K562 (cell line): ENCODE measurements around the gene CAMP. TPM values are rescaled to one million over a fixed set of nuclear protein-coding genes. Genes with fewer than 3 reads are reported as not detected.

Source experiments
- ATAC-seq: fragments of 200-7000 bp; cut with Tn5 transposase; 3 replicates; pipeline ENCODE4 v1.9.1; 2020; ENCODE audit warnings: moderate library complexity
- BruUV-seq: library from RNA; stranded (reverse); fragments of 400-500 nt; replicated peaks from 2 replicates; lab custom pipeline; 2021; lab: Mats Ljungman, UMichigan
- CTCF ChIA-PET: fragments of 300-600 bp; formaldehyde crosslinking; extraction: SDS; loops from one replicate; lab custom pipeline; 2021; ENCODE audit warnings: low intra/inter-chr PET ratio; lab: Yijun Ruan, JAX
- POLR2A ChIA-PET: fragments of 300-600, 350-650 bp; sonication (Branson Sonifier 250); formaldehyde crosslinking; extraction: SDS; loops from one replicate; lab custom pipeline; 2021; ENCODE audit warnings: antibody characterized with exemption, inconsistent platforms; lab: Yijun Ruan, JAX
- DNase-seq, 4 experiments: peaks; one replicate each; pipeline versions ENCODE4 v3.0.0 to v3.0.0-alpha.2; 2011 to 2018; ENCODE audit warnings: low spot score in 3 of 4, mixed read lengths in 3 of 4; ENCODE audit errors: extremely low read depth in 1 of 4
- FAIRE-seq: peaks from 2 replicates; lab custom pipeline; 2011; peaks lifted over from hg19 to GRCh38; lab: Jason Lieb, UNC
- H2AFZ ChIP-seq: 2 replicates; pipeline ENCODE4 v1.6.0; 2011; ENCODE audit warnings: low read depth, low read length, control low read depth, inconsistent platforms
- H3K27ac ChIP-seq: fragments of 200-600 bp; 3 replicates; pipeline ENCODE4 v1.8.0; 2011; ENCODE audit warnings: low read depth, mild to moderate bottlenecking, control low read depth, inconsistent platforms, low read length, moderate library complexity, mixed read lengths; ENCODE audit errors: extremely low read depth
- H3K27me3 ChIP-seq, 2 experiments: fragments of 300-600 bp in 1 of 2; 2 replicates in 1 of 2; 3 replicates in 1 of 2; pipeline versions ENCODE4 v1.6.0 to v1.8.0; 2011; ENCODE audit warnings: inconsistent platforms in 2 of 2, low read length in 2 of 2, mild to moderate bottlenecking in 1 of 2, mixed read lengths in 1 of 2, moderate library complexity in 1 of 2; ENCODE audit not compliant: control insufficient read depth in 2 of 2, insufficient read depth in 2 of 2
- H3K36me3 ChIP-seq: fragments of 300-600 bp; 3 replicates; pipeline ENCODE4 v1.8.0; 2011; ENCODE audit warnings: mild to moderate bottlenecking, low read length, inconsistent platforms; ENCODE audit not compliant: control insufficient read depth, insufficient read depth
- H3K4me1 ChIP-seq, 2 experiments: fragments of 200-600 bp in 1 of 2; replicated peaks in 1 of 2; 2 replicates in 1 of 2; 3 replicates in 1 of 2; pipeline versions ENCODE4 v1.5.1 to v1.8.0; 2011; ENCODE audit warnings: inconsistent platforms in 2 of 2, low read length in 2 of 2, mild to moderate bottlenecking in 1 of 2, mixed read lengths in 1 of 2, moderate library complexity in 1 of 2; ENCODE audit not compliant: control insufficient read depth in 2 of 2, insufficient read depth in 2 of 2
- H3K4me2 ChIP-seq: 2 replicates; pipeline ENCODE4 v1.6.1; 2011; ENCODE audit warnings: low read length, control low read depth, inconsistent platforms, mixed read lengths; ENCODE audit not compliant: insufficient read depth
- H3K4me3 ChIP-seq: fragments of 200-600 bp; sonication (generic), shearing (Covaris generic); 2 replicates; pipeline ENCODE4 v1.5.1; 2016; ENCODE audit warnings: control low read depth, inconsistent platforms
- H3K79me2 ChIP-seq: fragments of 200-600 bp; 3 replicates; pipeline ENCODE4 v1.8.0; 2011; ENCODE audit warnings: low read length, inconsistent platforms; ENCODE audit not compliant: control insufficient read depth, insufficient read depth
- H3K9ac ChIP-seq, 2 experiments: 2 replicates each; pipeline versions ENCODE4 v1.6.0 to v1.6.1; 2011; ENCODE audit warnings: low read depth in 2 of 2, low read length in 2 of 2, control low read depth in 1 of 2, inconsistent platforms in 1 of 2, mild to moderate bottlenecking in 1 of 2, mixed read lengths in 1 of 2; ENCODE audit not compliant: insufficient read depth in 1 of 2
- H3K9me1 ChIP-seq: one replicate; pipeline ENCODE4 v1.6.0; 2011; ENCODE audit warnings: inconsistent platforms, mild to moderate bottlenecking, low read length, moderate library complexity; ENCODE audit not compliant: control insufficient read depth, insufficient read depth
- H3K9me3 ChIP-seq: replicated peaks from 2 replicates; pipeline ENCODE4 v1.5.1; 2011; ENCODE audit warnings: low read depth, low read length, inconsistent platforms; ENCODE audit not compliant: control insufficient read depth, insufficient read depth
- H4K20me1 ChIP-seq: replicated peaks from 2 replicates; pipeline ENCODE4 v1.6.1; 2011; ENCODE audit warnings: low read length, inconsistent platforms, mixed read lengths; ENCODE audit not compliant: control insufficient read depth, insufficient read depth
- HNRNPK ChIP-seq: fragments of 200-400 bp; formaldehyde crosslinking; IDR thresholded peaks from one replicate; pipeline ENCODE4 v1.6.1; 2018; ENCODE audit warnings: mild to moderate bottlenecking, low read depth, low read length; ENCODE audit not compliant: poor library complexity, severe bottlenecking
- MEIS2 ChIP-seq: fragments of 450-650 bp; IDR thresholded peaks from 2 replicates; pipeline ENCODE4 v1.6.1; 2014; ENCODE audit warnings: mild to moderate bottlenecking; ENCODE audit not compliant: partially characterized antibody
- NFE2L1 ChIP-seq: fragments of 450-650 bp; IDR thresholded peaks from 2 replicates; pipeline ENCODE4 v1.6.1; 2016; ENCODE audit warnings: missing genetic modification characterization, low read depth, mild to moderate bottlenecking, missing compliant biosample characterization, moderate library complexity, borderline replicate concordance
- SREBF2 ChIP-seq: sonication (generic); formaldehyde crosslinking; IDR thresholded peaks from 2 replicates; pipeline ENCODE4 v1.4.0; 2020; ENCODE audit warnings: mild to moderate bottlenecking, missing genetic modification reagents
- ZNF79 ChIP-seq: fragments of 250-450 bp; sonication (Bioruptor Pico); IDR thresholded peaks from 2 replicates; pipeline ENCODE4 v1.4.0; 2020; ENCODE audit warnings: low read depth, mild to moderate bottlenecking, moderate library complexity
- WGBS: fragments of 100-300 bp; shearing (Covaris generic); methylation state at CpG from one replicate; pipeline ENCODE4 v1.1.6; 2016; ENCODE audit warnings: low coverage, mixed read lengths; ENCODE audit not compliant: insufficient coverage; ENCODE audit errors: missing lambda C conversion rate; 5-methylcytosine and 5-hydroxymethylcytosine counted together
- in situ Hi-C: fragments of 300-500 bp; cut with MboI; formaldehyde crosslinking; loops from 4 replicates; pipeline ENCODE4 v1.15.0; 2018; ENCODE audit warnings: inconsistent platforms, mixed read lengths
- intact Hi-C: fragments of 100-400 bp; cut with micrococcal nuclease; formaldehyde crosslinking; loops from 2 replicates; pipeline ENCODE4 v1.14.2; 2022
- polyA plus RNA-seq, 8 experiments: library from polyadenylated mRNA; depleted of rRNA in 4 of 8; stranded (reverse) in 5 of 8; unstranded in 3 of 8; fragments of >200 nt; fragmentation: Nextera tagmentation in 2 of 8; fragmentation: Illumina TruSeq in 1 of 8; extraction: Ambion mirVana in 2 of 8; extraction: Trizol in 1 of 8; gene quantifications; 2 replicates each; pipeline versions ENCODE4 v1.2.1 to v1.2.3, GENCODE V29; 2011 to 2014; ENCODE audit warnings: inconsistent platforms in 1 of 8, missing spikeins in 1 of 8
- total RNA-seq, 7 experiments: library from RNA; depleted of rRNA in 6 of 7; stranded (reverse); fragments of >200 nt in 6 of 7; fragmentation: Illumina TruSeq in 2 of 7; extraction: Trizol in 2 of 7; gene quantifications; 2 replicates each; pipeline versions ENCODE4 v1.2.1 to v1.2.3, GENCODE V29; 2011 to 2021; ENCODE audit warnings: low replicate concordance in 1 of 7
- TF ChIP-seq, protein P1 (sequence below): fragments of 450-650 bp; IDR thresholded peaks from 2 replicates; pipeline ENCODE4 v1.6.1; 2017; ENCODE audit warnings: antibody characterized with exemption
- TF ChIP-seq, protein P2 (sequence below): fragments of 250-450 bp; sonication (Bioruptor Pico); IDR thresholded peaks from 2 replicates; pipeline ENCODE4 v1.5.0; 2022; ENCODE audit warnings: mild to moderate bottlenecking

CAMP gene
- total and polyA plus RNA-seq, 9 of the 15 experiments (the other 6 are each of a cell fraction or from before 2014, with no cell fraction given), result 0.22 TPM; not detected in 8

DNA sequence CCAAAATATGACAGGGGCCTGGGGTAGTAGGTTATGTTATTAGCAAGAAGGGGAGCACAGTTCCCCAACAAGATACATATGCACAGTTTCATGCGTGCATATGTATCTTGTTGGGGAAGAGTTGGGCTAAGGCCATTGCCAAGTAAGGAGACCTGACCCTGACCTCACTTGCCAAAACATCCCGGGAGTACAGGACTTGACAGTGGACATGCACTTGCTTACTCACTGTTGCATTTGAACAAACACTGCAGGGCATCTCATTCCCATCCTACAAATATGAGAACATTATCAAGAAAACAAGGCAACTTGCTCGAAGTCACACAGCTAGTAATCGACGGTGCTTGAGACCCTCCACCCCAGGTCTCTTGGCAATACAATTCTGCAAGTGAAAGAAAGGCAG is 4.8 kb upstream of the CAMP start:
- no peak for ATAC-seq
- H3K36me3 ChIP-seq, result no peaks in the 10 kb centered on the region
- H3K27ac ChIP-seq, result no peak overlapping the region
- no peaks in the 10 kb centered on the region for H3K9me3 ChIP-seq
- no peak for FAIRE-seq
- intact Hi-C loops, result no loop called here
- no peaks in the 10 kb centered on the region; a peak in 2 of 5 replicates for H3K27me3 ChIP-seq
- H3K9me1 ChIP-seq, result no peaks in the 10 kb centered on the region
- in situ Hi-C loops, result no loop called here
- no peak overlapping the region for H3K4me3 ChIP-seq
- 2% methylated on average over 5 of the region's 5 CpGs for WGBS
- no peak for TF ChIP-seq ZNF79 (CRISPR knock-in tag)
- TF ChIP-seq, protein P1, sequence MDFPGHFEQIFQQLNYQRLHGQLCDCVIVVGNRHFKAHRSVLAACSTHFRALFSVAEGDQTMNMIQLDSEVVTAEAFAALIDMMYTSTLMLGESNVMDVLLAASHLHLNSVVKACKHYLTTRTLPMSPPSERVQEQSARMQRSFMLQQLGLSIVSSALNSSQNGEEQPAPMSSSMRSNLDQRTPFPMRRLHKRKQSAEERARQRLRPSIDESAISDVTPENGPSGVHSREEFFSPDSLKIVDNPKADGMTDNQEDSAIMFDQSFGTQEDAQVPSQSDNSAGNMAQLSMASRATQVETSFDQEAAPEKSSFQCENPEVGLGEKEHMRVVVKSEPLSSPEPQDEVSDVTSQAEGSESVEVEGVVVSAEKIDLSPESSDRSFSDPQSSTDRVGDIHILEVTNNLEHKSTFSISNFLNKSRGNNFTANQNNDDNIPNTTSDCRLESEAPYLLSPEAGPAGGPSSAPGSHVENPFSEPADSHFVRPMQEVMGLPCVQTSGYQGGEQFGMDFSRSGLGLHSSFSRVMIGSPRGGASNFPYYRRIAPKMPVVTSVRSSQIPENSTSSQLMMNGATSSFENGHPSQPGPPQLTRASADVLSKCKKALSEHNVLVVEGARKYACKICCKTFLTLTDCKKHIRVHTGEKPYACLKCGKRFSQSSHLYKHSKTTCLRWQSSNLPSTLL, result no peak
- TF ChIP-seq HNRNPK, result no peak
- no peak for TF ChIP-seq MEIS2
- TF ChIP-seq SREBF2, result no peak
- no peak for TF ChIP-seq NFE2L1
- TF ChIP-seq, protein P2, sequence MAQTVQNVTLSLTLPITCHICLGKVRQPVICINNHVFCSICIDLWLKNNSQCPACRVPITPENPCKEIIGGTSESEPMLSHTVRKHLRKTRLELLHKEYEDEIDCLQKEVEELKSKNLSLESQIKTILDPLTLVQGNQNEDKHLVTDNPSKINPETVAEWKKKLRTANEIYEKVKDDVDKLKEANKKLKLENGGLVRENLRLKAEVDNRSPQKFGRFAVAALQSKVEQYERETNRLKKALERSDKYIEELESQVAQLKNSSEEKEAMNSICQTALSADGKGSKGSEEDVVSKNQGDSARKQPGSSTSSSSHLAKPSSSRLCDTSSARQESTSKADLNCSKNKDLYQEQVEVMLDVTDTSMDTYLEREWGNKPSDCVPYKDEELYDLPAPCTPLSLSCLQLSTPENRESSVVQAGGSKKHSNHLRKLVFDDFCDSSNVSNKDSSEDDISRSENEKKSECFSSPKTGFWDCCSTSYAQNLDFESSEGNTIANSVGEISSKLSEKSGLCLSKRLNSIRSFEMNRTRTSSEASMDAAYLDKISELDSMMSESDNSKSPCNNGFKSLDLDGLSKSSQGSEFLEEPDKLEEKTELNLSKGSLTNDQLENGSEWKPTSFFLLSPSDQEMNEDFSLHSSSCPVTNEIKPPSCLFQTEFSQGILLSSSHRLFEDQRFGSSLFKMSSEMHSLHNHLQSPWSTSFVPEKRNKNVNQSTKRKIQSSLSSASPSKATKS (CRISPR knock-in tag), result no peak
- no peak overlapping the region for H3K4me2 ChIP-seq
- no peaks in the 10 kb centered on the region for H4K20me1 ChIP-seq
- no peaks in the 10 kb centered on the region for H3K79me2 ChIP-seq
- BruUV-seq, result no TSS peak
- ChIA-PET POLR2A (no interaction called here), CTCF (no interaction called here)
- H3K9ac ChIP-seq, result no peak overlapping the region
- no peak overlapping the region for H2AFZ ChIP-seq
- DNase-seq, result no peak
- peaks cover 0 to 5% of the 10 kb centered on the region in 2 experiments; a peak in 3 of 5 replicates for H3K4me1 ChIP-seq
